SJSA1 (cell line): Measurements from ENCODE around the gene HPS4. TPM values are rescaled to one million over a fixed set of nuclear protein-coding genes. Genes with fewer than 3 reads are reported as not detected.
"Not testable (repeated sequence)": the region's sequence is repeated elsewhere in the genome, so short reads cannot be mapped to it uniquely, and the experiment has no call there.

Experiments used
- DNase-seq, 2 experiments: peaks; one replicate each; pipeline ENCODE4 v3.0.0-alpha.2; 2015 to 2020; ENCODE audit warnings: low spot score in 2 of 2, low read depth in 1 of 2
- H3K27ac ChIP-seq: fragments of 250-450 bp; sonication (Bioruptor Pico); 2 replicates; pipeline ENCODE4 v1.5.1; 2020; ENCODE audit warnings: mild to moderate bottlenecking, moderate library complexity
- H3K27me3 ChIP-seq: fragments of 250-450 bp; sonication (Bioruptor Pico); replicated peaks from 2 replicates; pipeline ENCODE4 v1.5.1; 2020; ENCODE audit warnings: mild to moderate bottlenecking, moderate library complexity
- H3K36me3 ChIP-seq: fragments of 250-450 bp; sonication (Bioruptor Pico); 2 replicates; pipeline ENCODE4 v1.5.1; 2020; ENCODE audit warnings: mild to moderate bottlenecking
- H3K4me1 ChIP-seq: fragments of 250-450 bp; sonication (Bioruptor Pico); replicated peaks from 2 replicates; pipeline ENCODE4 v1.6.1; 2021; ENCODE audit warnings: mild to moderate bottlenecking
- H3K4me3 ChIP-seq: fragments of 250-450 bp; sonication (Bioruptor Pico); 2 replicates; pipeline ENCODE4 v1.5.1; 2020; ENCODE audit warnings: mild to moderate bottlenecking
- H3K9me3 ChIP-seq: fragments of 250-450 bp; sonication (Bioruptor Pico); replicated peaks from 2 replicates; pipeline ENCODE4 v1.5.1; 2020; ENCODE audit warnings: mild to moderate bottlenecking
- total RNA-seq: library from RNA; depleted of rRNA; stranded (reverse); fragments of >200 nt; shearing (Covaris generic); gene quantifications from 2 replicates; pipeline ENCODE4 v1.2.3, GENCODE V29; 2014; rRNA removed

HPS4 gene
- total RNA-seq, 1 experiment from 2014 or later = 29.5 TPM

- H3K4me1 ChIP-seq = peaks cover 13% of the 10 kb centered on the region
- no peak overlapping the region for H3K4me3 ChIP-seq
- H3K9me3 ChIP-seq = 0 out of 2 replicates have a peak, but pooled peaks cover 3% of the 10 kb centered on the region
- H3K27me3 ChIP-seq = 0 out of 2 replicates have a peak, but pooled peaks cover 3% of the 10 kb centered on the region
- no peaks in the 10 kb centered on the region for H3K36me3 ChIP-seq
- no peak for DNase-seq
- no peak overlapping the region for H3K27ac ChIP-seq
Measured at GRCh38 chr22:26417406-26417805, 66.2 kb downstream of the HPS4 start.

- Histone ChIP-seq H3K4me1 (peaks cover 13% of the 10 kb centered on the region), H3K27me3 (peaks cover 8% of the 10 kb centered on the region; the same call in 1 of the 2 replicates), H3K4me3 (no peak overlapping the region), H3K36me3 (no peaks in the 10 kb centered on the region), H3K27ac (no peak overlapping the region), H3K9me3 (peaks cover 3% of the 10 kb centered on the region; the same call in 1 of the 2 replicates)
- DNase-seq = peak; percentile 56 to 71
Measured at GRCh38 chr22:26416670-26417276, 66.8 kb downstream of the HPS4 start.

DNA sequence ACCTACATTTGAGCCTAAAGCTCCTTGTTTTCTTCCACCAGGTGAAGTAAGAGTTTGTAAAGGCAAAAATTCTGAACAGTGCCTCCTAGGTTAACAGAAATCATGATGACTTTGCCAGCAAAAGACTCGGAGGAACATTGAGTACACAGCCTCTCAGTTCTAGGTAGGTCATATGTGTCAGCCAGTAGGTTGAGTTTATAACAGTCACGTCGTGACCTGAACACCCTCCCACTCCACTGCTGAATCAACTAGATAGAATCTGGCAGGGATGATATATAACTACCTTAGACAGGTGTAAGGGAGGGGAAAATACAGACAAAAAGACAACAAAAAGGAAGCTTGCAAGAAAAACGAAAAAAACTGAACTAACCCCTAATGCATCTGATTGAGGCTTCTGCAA is 67.3 kb downstream of the HPS4 start:
- peaks cover 13% of the 10 kb centered on the region for H3K4me1 ChIP-seq

DNA sequence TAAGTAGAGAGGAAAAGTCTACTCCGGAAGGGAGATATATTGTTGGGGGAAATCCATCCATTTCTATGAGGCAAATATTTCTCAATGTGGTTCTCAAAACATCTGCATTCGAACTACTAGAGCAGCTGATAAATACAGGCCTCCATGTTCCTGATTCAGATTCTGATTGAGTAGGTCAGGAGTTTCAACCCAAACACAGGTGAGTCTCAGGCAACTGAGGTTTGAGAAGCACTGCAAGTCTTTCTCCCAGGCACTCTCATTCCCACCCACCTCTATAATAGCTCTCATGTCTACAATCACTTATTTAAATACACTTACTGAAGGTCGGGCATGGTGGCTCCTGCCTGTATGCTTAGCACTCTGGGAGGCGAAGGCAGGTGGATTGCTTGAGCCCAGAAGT is 69.2 kb downstream of the HPS4 start:
- H3K27me3 ChIP-seq = peaks cover 22% of the 10 kb centered on the region; the same call in 1 of the 2 replicates
- H3K9me3 ChIP-seq = peaks cover 3% of the 10 kb centered on the region; the same call in 1 of the 2 replicates
- no peaks in the 10 kb centered on the region for H3K36me3 ChIP-seq
- no peak overlapping the region for H3K27ac ChIP-seq
- no peak for DNase-seq
- peaks cover 13% of the 10 kb centered on the region for H3K4me1 ChIP-seq
- no peak overlapping the region for H3K4me3 ChIP-seq

More for the DNA sequence above, 67.3 kb downstream of the HPS4 start:
- H3K27ac ChIP-seq = no peak overlapping the region
- H3K27me3 ChIP-seq = peaks cover 13% of the 10 kb centered on the region; the same call in 1 of the 2 replicates
- H3K36me3 ChIP-seq = no peaks in the 10 kb centered on the region
- no peak overlapping the region for H3K4me3 ChIP-seq
- DNase-seq = no peak
- H3K9me3 ChIP-seq = peaks cover 3% of the 10 kb centered on the region; the same call in 1 of the 2 replicates

GRCh38 chr22:26410386-26410785 is 73.2 kb downstream of the HPS4 start:
- Histone ChIP-seq H3K27me3 (peaks cover 22% of the 10 kb centered on the region; the same call in 1 of the 2 replicates), H3K36me3 (no peaks in the 10 kb centered on the region), H3K9me3 (peaks cover 3% of the 10 kb centered on the region; the same call in 1 of the 2 replicates), H3K27ac (no peak overlapping the region), H3K4me3 (no peak overlapping the region), H3K4me1 (no peaks in the 10 kb centered on the region)
- DNase-seq = no peak

GRCh38 chr22:26409719-26410335 is 73.8 kb downstream of the HPS4 start:
- H3K36me3 ChIP-seq = no peaks in the 10 kb centered on the region
- no peak for DNase-seq
- H3K4me1 ChIP-seq = no peaks in the 10 kb centered on the region
- peaks cover 22% of the 10 kb centered on the region; the same call in 1 of the 2 replicates for H3K27me3 ChIP-seq
- no peak overlapping the region for H3K4me3 ChIP-seq
- H3K27ac ChIP-seq = no peak overlapping the region
- peaks cover 3% of the 10 kb centered on the region; the same call in 1 of the 2 replicates for H3K9me3 ChIP-seq

- not testable (repeated sequence) for H3K27ac ChIP-seq, H3K4me1 ChIP-seq, H3K4me3 ChIP-seq, H3K36me3 ChIP-seq, H3K9me3 ChIP-seq, DNase-seq
- H3K27me3 ChIP-seq = peaks cover 22% of the 10 kb centered on the region; the same call in 1 of the 2 replicates
Measured at GRCh38 chr22:26408562-26409220, 74.9 kb downstream of the HPS4 start.

DNA sequence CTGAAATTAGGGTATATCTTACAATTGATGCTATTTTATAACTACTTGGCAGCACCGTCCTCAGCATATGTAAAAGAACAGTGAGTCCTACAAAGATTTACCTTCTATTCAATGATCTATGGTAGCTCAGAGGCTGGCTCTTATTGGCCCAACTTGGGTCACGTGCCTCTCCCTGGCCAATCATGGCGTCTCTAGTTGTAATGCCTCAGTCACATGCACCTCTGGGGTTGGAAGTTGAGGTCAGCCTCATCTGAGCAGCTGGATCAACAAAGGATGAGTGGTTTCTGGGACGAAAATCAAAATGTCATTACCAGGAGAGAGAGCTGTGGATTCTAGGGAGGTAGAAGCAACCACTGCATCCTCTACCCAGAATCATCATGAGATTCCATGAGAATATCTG is 77.5 kb downstream of the HPS4 start:
- Histone ChIP-seq H3K9me3 (no peaks in the 10 kb centered on the region), H3K4me3 (no peak overlapping the region), H3K27me3 (peaks cover 7% of the 10 kb centered on the region), H3K27ac (no peak overlapping the region), H3K36me3 (no peaks in the 10 kb centered on the region), H3K4me1 (no peaks in the 10 kb centered on the region)
- DNase-seq = no peak

GRCh38 chr22:26404851-26405421 is 78.6 kb downstream of the HPS4 start:
- DNase-seq = no peak
- no peaks in the 10 kb centered on the region for H3K4me1 ChIP-seq
- H3K4me3 ChIP-seq = no peak overlapping the region
- H3K27me3 ChIP-seq = no peaks in the 10 kb centered on the region; the same call in none of the 2 replicates
- no peaks in the 10 kb centered on the region for H3K9me3 ChIP-seq
- no peak overlapping the region for H3K27ac ChIP-seq
- no peaks in the 10 kb centered on the region for H3K36me3 ChIP-seq

GRCh38 chr22:26401726-26402125 is 81.9 kb downstream of the HPS4 start:
- DNase-seq = no peak
- no peak overlapping the region for H3K27ac ChIP-seq
- H3K4me3 ChIP-seq = no peak overlapping the region
- no peaks in the 10 kb centered on the region; the same call in 1 of the 2 replicates for H3K27me3 ChIP-seq
- no peaks in the 10 kb centered on the region for H3K9me3 ChIP-seq
- H3K36me3 ChIP-seq = no peaks in the 10 kb centered on the region
- H3K4me1 ChIP-seq = no peaks in the 10 kb centered on the region

Other genes starting within 250 kb of the HPS4 start
- 0.06 and 0.87 TPM in 2 replicates for gene ASPHD2, start 54.5 kb downstream of the HPS4 start, total RNA-seq
- 39.6 and 76.4 TPM in 2 replicates for gene SRRD, start 94 bp upstream of the HPS4 start, total RNA-seq
- gene TFIP11, start 28.7 kb upstream of the HPS4 start, total RNA-seq = 25.3 and 29.5 TPM in 2 replicates
- 34.8 and 43.6 TPM in 2 replicates for gene TPST2, start 106.3 kb upstream of the HPS4 start, total RNA-seq
- gene CRYBB1, start 134.2 kb upstream of the HPS4 start, total RNA-seq = not detected in 2 replicates
- gene CRYBA4, start 138.2 kb upstream of the HPS4 start, total RNA-seq = not detected in 2 replicates
- under 0.01 and 0.11 TPM in 2 replicates for gene MIAT, start 173.8 kb upstream of the HPS4 start, total RNA-seq